A549 (cell line): ENCODE measurements around the gene ABHD5. TPM values are rescaled to one million over a fixed set of nuclear protein-coding genes. Genes with fewer than 3 reads are reported as not detected.

ENCODE experiments used
- ATAC-seq, 2 experiments: fragments of 200-7000 bp in 1 of 2; fragments of >200 bp in 1 of 2; cut with Nextera tagmentation in 1 of 2; cut with Tn5 transposase in 1 of 2; 3 replicates each; pipeline versions ENCODE4 v1.8.0 to v1.9.1; 2018 to 2020; ENCODE audit warnings: mild to moderate bottlenecking in 1 of 2, moderate library complexity in 1 of 2
- CTCF ChIA-PET: fragments of 300-600 bp; sonication (Branson Sonifier 250); formaldehyde crosslinking; extraction: SDS; loops from one replicate; lab custom pipeline; 2021; ENCODE audit warnings: antibody characterized with exemption, inconsistent platforms; lab: Yijun Ruan, JAX
- POLR2A ChIA-PET: fragments of 350-600 bp; formaldehyde crosslinking; extraction: SDS; loops from one replicate; lab custom pipeline; 2021; ENCODE audit warnings: antibody characterized with exemption, inconsistent platforms; lab: Yijun Ruan, JAX
- DNase-seq, 2 experiments: peaks; one replicate each; pipeline versions ENCODE4 v3.0.0 to v3.0.0-alpha.2; 2011 to 2016; ENCODE audit warnings: low read depth in 1 of 2, low spot score in 1 of 2
- FAIRE-seq: peaks from 2 replicates; lab custom pipeline; 2011; peaks lifted over from hg19 to GRCh38; lab: Jason Lieb, UNC
- H3K27ac ChIP-seq, 2 experiments: fragments of >200 bp; sonication (Bioruptor Twin); formaldehyde crosslinking; 3 replicates each; pipeline ENCODE4 v1.5.1; 2016 to 2017
- H3K4me1 ChIP-seq: fragments of >200 bp; sonication (Bioruptor Twin); formaldehyde crosslinking; 3 replicates; pipeline ENCODE4 v1.6.1; 2016
- H3K4me2 ChIP-seq: fragments of >200 bp; sonication (Bioruptor Twin); formaldehyde crosslinking; 3 replicates; pipeline ENCODE4 v1.6.1; 2016
- H3K4me3 ChIP-seq: fragments of >200 bp; sonication (Bioruptor Twin); formaldehyde crosslinking; 3 replicates; pipeline ENCODE4 v1.5.1; 2016
- H3K9me3 ChIP-seq: fragments of >200 bp; sonication (Bioruptor Twin); formaldehyde crosslinking; 3 replicates; pipeline ENCODE4 v1.6.1; 2016
- CHD2 ChIP-seq: fragments of 150-350 bp; IDR thresholded peaks from 2 replicates; pipeline ENCODE4 v1.6.1; 2014; ENCODE audit warnings: low read length; ENCODE audit not compliant: partially characterized antibody
- EHMT2 ChIP-seq: fragments of 200-600 bp; sonication (generic); IDR thresholded peaks from 2 replicates; pipeline ENCODE4 v1.6.1; 2016; ENCODE audit warnings: antibody characterized with exemption, low read depth, mild to moderate bottlenecking, moderate library complexity
- FOXS1 ChIP-seq: fragments of 250-450 bp; sonication (Bioruptor Pico); IDR thresholded peaks from 2 replicates; pipeline ENCODE4 v1.5.0; 2020; ENCODE audit warnings: mild to moderate bottlenecking, moderate library complexity
- JUN ChIP-seq, 2 experiments: fragments of >200 bp; sonication (Bioruptor Twin); formaldehyde crosslinking; IDR thresholded peaks; 2 replicates in 1 of 2; 3 replicates in 1 of 2; pipeline ENCODE4 v1.6.1; 2016 to 2017
- JUNB ChIP-seq: fragments of >200 bp; sonication (Bioruptor Twin); formaldehyde crosslinking; IDR thresholded peaks from 2 replicates; pipeline ENCODE4 v1.6.1; 2016
- MAZ ChIP-seq: fragments of 150-350 bp; IDR thresholded peaks from 2 replicates; pipeline ENCODE4 v1.6.1; 2014; ENCODE audit warnings: antibody characterized with exemption, low read depth, low read length, borderline replicate concordance
- NPAS2 ChIP-seq: fragments of 250-450 bp; sonication (Bioruptor Pico); IDR thresholded peaks from 2 replicates; pipeline ENCODE4 v1.8.0; 2022; ENCODE audit warnings: mild to moderate bottlenecking, moderate library complexity, borderline replicate concordance
- PHF8 ChIP-seq: fragments of 200-600 bp; sonication (generic); IDR thresholded peaks from 2 replicates; pipeline ENCODE4 v1.6.1; 2016; ENCODE audit warnings: low read depth, mild to moderate bottlenecking, antibody characterized with exemption, moderate library complexity, borderline replicate concordance
- RAD21 ChIP-seq, 2 experiments: fragments of >200 bp in 1 of 2; sonication (Bioruptor Twin) in 1 of 2; formaldehyde crosslinking in 1 of 2; IDR thresholded peaks in 1 of 2; conservative IDR thresholded peaks in 1 of 2; 2 replicates in 1 of 2; 3 replicates in 1 of 2; pipeline ENCODE4 v1.6.1; 2012 to 2018; ENCODE audit warnings: inconsistent platforms in 1 of 2
- RARB ChIP-seq: fragments of 250-450 bp; sonication (Bioruptor Pico); IDR thresholded peaks from 2 replicates; pipeline ENCODE4 v1.8.0; 2021; ENCODE audit warnings: mild to moderate bottlenecking, moderate library complexity
- SREBF2 ChIP-seq: fragments of 450-650 bp; IDR thresholded peaks from 2 replicates; pipeline ENCODE4 v1.6.1; 2014; ENCODE audit warnings: mild to moderate bottlenecking, moderate library complexity
- TFCP2L1 ChIP-seq: fragments of 250-450 bp; sonication (Bioruptor Pico); IDR thresholded peaks from 2 replicates; pipeline ENCODE4 v1.5.0; 2021; ENCODE audit warnings: mild to moderate bottlenecking
- ZSCAN20 ChIP-seq: fragments of 250-450 bp; sonication (Bioruptor Pico); IDR thresholded peaks from 2 replicates; pipeline ENCODE4 v1.8.0; 2022; ENCODE audit warnings: mild to moderate bottlenecking, moderate library complexity
- WGBS: methylation state at CpG from one replicate; pipeline ENCODE4 v1.1.6; 2017; ENCODE audit errors: missing lambda C conversion rate; 5-methylcytosine and 5-hydroxymethylcytosine counted together
- polyA plus RNA-seq, 4 experiments: library from polyadenylated mRNA; depleted of rRNA in 3 of 4; stranded (reverse); fragments of >200 nt; fragmentation: RNase III in 1 of 4; extraction: RNeasy Plus Mini Kit Qiagen cat#74134 plus additional on column Dnase treatment in 1 of 4; gene quantifications; 2 replicates in 3 of 4; 3 replicates in 1 of 4; pipeline ENCODE4 v1.2.3, GENCODE V29; 2011 to 2017
- TF ChIP-seq, protein P1 (sequence below): fragments of >200 bp; sonication (Bioruptor Twin); formaldehyde crosslinking; IDR thresholded peaks from 3 replicates; pipeline ENCODE4 v1.5.1; 2016
- TF ChIP-seq, protein P2 (sequence below): fragments of >200 bp; sonication (Bioruptor Twin); formaldehyde crosslinking; IDR thresholded peaks from 2 replicates; pipeline ENCODE4 v1.6.1; 2016
- TF ChIP-seq, protein P3 (sequence below): IDR thresholded peaks from 2 replicates; pipeline ENCODE4 v1.6.1; 2012
- TF ChIP-seq, protein P4 (sequence below): fragments of 250-450 bp; sonication (Bioruptor Pico); IDR thresholded peaks from 2 replicates; pipeline ENCODE4 v1.5.0; 2021; ENCODE audit warnings: mild to moderate bottlenecking, moderate library complexity, borderline replicate concordance
- TF ChIP-seq, protein P5 (sequence below): fragments of 450-650 bp; IDR thresholded peaks from 2 replicates; pipeline ENCODE4 v1.6.1; 2014; ENCODE audit warnings: antibody characterized with exemption

The ABHD5 gene
- polyA plus RNA-seq, 2 of the 4 experiments (the other 2 are of a cell fraction) = 16.6 to 17.8 TPM

DNA sequence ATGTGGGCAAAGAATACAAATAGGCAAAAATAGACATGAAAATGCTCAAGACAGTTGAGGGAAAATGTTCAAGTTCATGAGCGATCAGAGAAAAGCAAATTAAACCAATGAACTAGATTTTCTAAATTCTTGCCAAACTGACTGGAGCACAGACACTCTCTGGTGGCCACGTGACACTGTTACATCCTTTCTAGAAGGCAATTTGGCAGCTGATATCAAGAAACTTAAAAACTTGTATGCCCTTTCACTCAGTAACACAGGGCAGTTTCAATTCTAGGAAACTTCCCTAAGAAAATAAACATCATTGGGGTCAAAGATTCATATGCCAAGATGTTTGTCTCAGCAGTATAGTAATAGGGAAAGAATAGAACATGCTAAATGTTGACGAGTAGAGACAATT is 52.2 kb downstream of the ABHD5 start:
- Histone ChIP-seq H3K27ac (no peak overlapping the region), H3K4me2 (no peak overlapping the region), H3K4me1 (peaks cover 11% of the 10 kb centered on the region)
- DNase-seq (no peak), ATAC-seq (no peak)
- CTCF ChIA-PET = no interaction called here
- TF ChIP-seq, protein P1, sequence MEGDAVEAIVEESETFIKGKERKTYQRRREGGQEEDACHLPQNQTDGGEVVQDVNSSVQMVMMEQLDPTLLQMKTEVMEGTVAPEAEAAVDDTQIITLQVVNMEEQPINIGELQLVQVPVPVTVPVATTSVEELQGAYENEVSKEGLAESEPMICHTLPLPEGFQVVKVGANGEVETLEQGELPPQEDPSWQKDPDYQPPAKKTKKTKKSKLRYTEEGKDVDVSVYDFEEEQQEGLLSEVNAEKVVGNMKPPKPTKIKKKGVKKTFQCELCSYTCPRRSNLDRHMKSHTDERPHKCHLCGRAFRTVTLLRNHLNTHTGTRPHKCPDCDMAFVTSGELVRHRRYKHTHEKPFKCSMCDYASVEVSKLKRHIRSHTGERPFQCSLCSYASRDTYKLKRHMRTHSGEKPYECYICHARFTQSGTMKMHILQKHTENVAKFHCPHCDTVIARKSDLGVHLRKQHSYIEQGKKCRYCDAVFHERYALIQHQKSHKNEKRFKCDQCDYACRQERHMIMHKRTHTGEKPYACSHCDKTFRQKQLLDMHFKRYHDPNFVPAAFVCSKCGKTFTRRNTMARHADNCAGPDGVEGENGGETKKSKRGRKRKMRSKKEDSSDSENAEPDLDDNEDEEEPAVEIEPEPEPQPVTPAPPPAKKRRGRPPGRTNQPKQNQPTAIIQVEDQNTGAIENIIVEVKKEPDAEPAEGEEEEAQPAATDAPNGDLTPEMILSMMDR = peak; percentile 15; the same call in 1 of the 3 replicates
- TF ChIP-seq RAD21 (conservative IDR thresholded peaks at IDR 0.05 in 1 of 2, IDR thresholded peaks at IDR 0.05 in 1 of 2) (0 out of 5 replicates have a peak, but pooled peaks of 1 of the 2 experiments have one; percentile 19), PHF8 (no peak)
- TF ChIP-seq, all 56 proteins: peak for 2
- no peaks in the 10 kb centered on the region for H3K9me3 ChIP-seq
- WGBS = 73% methylated on average over 3 of the region's 3 CpGs
- H3K4me3 ChIP-seq = no peak overlapping the region
- POLR2A ChIA-PET = no interaction called here
- FAIRE-seq = no peak

DNA sequence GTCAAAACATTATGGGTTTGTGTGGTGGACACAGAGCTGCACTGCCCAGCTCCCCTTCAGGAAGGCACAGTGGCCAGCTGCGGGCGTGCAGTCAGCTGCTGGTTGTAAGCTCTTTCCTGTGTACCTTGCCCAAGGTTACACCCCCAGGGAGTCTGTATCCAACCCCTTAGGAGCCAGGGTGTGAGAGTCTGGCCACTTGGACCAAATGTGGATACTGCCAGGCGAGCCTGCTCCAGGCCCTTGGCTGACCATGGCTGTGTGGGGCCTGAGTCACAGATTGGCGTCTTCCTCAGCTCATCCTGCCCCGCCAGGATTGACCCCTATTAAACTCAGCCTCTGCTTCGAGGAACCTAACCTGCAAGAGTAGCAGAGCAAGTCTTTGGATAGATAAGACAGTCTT is 56.9 kb downstream of the ABHD5 start:
- no peak overlapping the region for H3K4me3 ChIP-seq
- TF ChIP-seq ZSCAN20 (no peak), JUN (IDR thresholded peaks at IDR 0.05) (no peak), PHF8 (no peak), JUNB (no peak), CHD2 (no peak), RAD21 (conservative IDR thresholded peaks at IDR 0.05 in 1 of 2, IDR thresholded peaks at IDR 0.05 in 1 of 2) (no peak), MAZ (no peak), RARB (CRISPR knock-in tag) (no peak), TFCP2L1 (CRISPR knock-in tag) (no peak), SREBF2 (no peak), EHMT2 (no peak), FOXS1 (CRISPR knock-in tag) (no peak), NPAS2 (no peak)
- TF ChIP-seq, protein P2, sequence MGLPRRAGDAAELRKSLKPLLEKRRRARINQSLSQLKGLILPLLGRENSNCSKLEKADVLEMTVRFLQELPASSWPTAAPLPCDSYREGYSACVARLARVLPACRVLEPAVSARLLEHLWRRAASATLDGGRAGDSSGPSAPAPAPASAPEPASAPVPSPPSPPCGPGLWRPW = no peak
- TF ChIP-seq, protein P3, sequence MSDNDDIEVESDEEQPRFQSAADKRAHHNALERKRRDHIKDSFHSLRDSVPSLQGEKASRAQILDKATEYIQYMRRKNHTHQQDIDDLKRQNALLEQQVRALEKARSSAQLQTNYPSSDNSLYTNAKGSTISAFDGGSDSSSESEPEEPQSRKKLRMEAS = no peak
- TF ChIP-seq, protein P4, sequence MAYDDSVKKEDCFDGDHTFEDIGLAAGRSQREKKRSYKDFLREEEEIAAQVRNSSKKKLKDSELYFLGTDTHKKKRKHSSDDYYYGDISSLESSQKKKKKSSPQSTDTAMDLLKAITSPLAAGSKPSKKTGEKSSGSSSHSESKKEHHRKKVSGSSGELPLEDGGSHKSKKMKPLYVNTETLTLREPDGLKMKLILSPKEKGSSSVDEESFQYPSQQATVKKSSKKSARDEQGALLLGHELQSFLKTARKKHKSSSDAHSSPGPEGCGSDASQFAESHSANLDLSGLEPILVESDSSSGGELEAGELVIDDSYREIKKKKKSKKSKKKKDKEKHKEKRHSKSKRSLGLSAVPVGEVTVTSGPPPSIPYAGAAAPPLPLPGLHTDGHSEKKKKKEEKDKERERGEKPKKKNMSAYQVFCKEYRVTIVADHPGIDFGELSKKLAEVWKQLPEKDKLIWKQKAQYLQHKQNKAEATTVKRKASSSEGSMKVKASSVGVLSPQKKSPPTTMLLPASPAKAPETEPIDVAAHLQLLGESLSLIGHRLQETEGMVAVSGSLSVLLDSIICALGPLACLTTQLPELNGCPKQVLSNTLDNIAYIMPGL = no peak
- TF ChIP-seq, protein P5, sequence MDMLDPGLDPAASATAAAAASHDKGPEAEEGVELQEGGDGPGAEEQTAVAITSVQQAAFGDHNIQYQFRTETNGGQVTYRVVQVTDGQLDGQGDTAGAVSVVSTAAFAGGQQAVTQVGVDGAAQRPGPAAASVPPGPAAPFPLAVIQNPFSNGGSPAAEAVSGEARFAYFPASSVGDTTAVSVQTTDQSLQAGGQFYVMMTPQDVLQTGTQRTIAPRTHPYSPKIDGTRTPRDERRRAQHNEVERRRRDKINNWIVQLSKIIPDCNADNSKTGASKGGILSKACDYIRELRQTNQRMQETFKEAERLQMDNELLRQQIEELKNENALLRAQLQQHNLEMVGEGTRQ = no peak
- 0 out of 3 replicates have a peak overlapping the region, but pooled peaks have one; percentile 33 for H3K4me2 ChIP-seq
- 84% methylated on average over 5 of the region's 6 CpGs for WGBS
- H3K4me1 ChIP-seq = peaks cover 12% of the 10 kb centered on the region
- ChIA-PET CTCF (interaction anchor here (0.9 to 1.2 kb wide), 2 partner anchors 12 to 451 kb away, joined by 3 read pairs; no protein-coding TSS in a partner anchor), POLR2A (no interaction called here)
- no peaks in the 10 kb centered on the region for H3K9me3 ChIP-seq
- ATAC-seq = peak; percentile 31 to 56; a peak in 4 of 6 replicates
- no peak for DNase-seq
- FAIRE-seq = no peak
- H3K27ac ChIP-seq = peak overlapping the region; percentile 55 to 59; a peak in 4 of 6 replicates
